KMS-11 (cell line): ENCODE results near the gene BICRA.

ENCODE experiments used
- H2AFZ ChIP-seq: fragments of 200-600 bp; sonication (generic); 2 replicates; pipeline ENCODE4 v1.6.1; 2016; ENCODE audit warnings: antibody characterized with exemption, mixed run types, low read depth
- H3K27ac ChIP-seq: fragments of 200-600 bp; sonication (generic); 2 replicates; pipeline ENCODE4 v1.6.1; 2016; ENCODE audit warnings: mild to moderate bottlenecking, mixed run types
- H3K27me3 ChIP-seq: fragments of 200-600 bp; sonication (generic); 2 replicates; pipeline ENCODE4 v1.6.1; 2017; ENCODE audit warnings: mild to moderate bottlenecking, low read depth, mixed run types, moderate library complexity; ENCODE audit not compliant: insufficient read depth
- H3K36me3 ChIP-seq: fragments of 200-600 bp; sonication (generic); 2 replicates; pipeline ENCODE4 v1.6.1; 2017; ENCODE audit warnings: mild to moderate bottlenecking, mixed run types; ENCODE audit not compliant: insufficient read depth
- H3K4me1 ChIP-seq: fragments of 200-600 bp; sonication (generic); 2 replicates; pipeline ENCODE4 v1.6.1; 2016; ENCODE audit warnings: mild to moderate bottlenecking, low read depth, mixed run types; ENCODE audit not compliant: poor library complexity, severe bottlenecking
- H3K4me2 ChIP-seq: fragments of 200-600 bp; sonication (generic); 2 replicates; pipeline ENCODE4 v1.7.0; 2016; ENCODE audit warnings: mild to moderate bottlenecking, mixed run types
- H3K4me3 ChIP-seq: fragments of 200-600 bp; sonication (generic); IDR thresholded peaks from 2 replicates; pipeline ENCODE4 v1.6.1; 2017; ENCODE audit warnings: low read depth, low read length, mixed read lengths; ENCODE audit not compliant: insufficient read depth
- H3K79me2 ChIP-seq: fragments of 200-600 bp; sonication (generic); 2 replicates; pipeline ENCODE4 v1.6.1; 2016; ENCODE audit warnings: low read depth, mixed run types; ENCODE audit not compliant: insufficient read depth
- H3K9ac ChIP-seq: fragments of 200-600 bp; sonication (generic); 2 replicates; pipeline ENCODE4 v1.6.1; 2016; ENCODE audit warnings: mild to moderate bottlenecking, mixed run types
- H4K20me1 ChIP-seq: fragments of 200-600 bp; sonication (generic); 2 replicates; pipeline ENCODE4 v1.6.1; 2016; ENCODE audit warnings: mild to moderate bottlenecking, mixed run types; ENCODE audit not compliant: insufficient read depth
- CTCF ChIP-seq: fragments of 200-600 bp; sonication (generic); conservative IDR thresholded peaks from 2 replicates; pipeline ENCODE4 v1.6.1; 2017; ENCODE audit warnings: low read depth, mild to moderate bottlenecking, antibody characterized with exemption, low read length, moderate library complexity, mixed read lengths

Gene BICRA

GRCh38 chr19:47681388-47681787 lies 72.5 kb downstream of the BICRA start:
- H3K36me3 ChIP-seq: no peaks in the 10 kb centered on the region
- H3K4me3 ChIP-seq: no peak overlapping the region
- no peak overlapping the region for H2AFZ ChIP-seq
- H4K20me1 ChIP-seq: no peaks in the 10 kb centered on the region
- H3K27ac ChIP-seq: no peak overlapping the region
- no peaks in the 10 kb centered on the region for H3K4me1 ChIP-seq
- no peak overlapping the region for H3K4me2 ChIP-seq
- TF ChIP-seq CTCF: no peak
- no peaks in the 10 kb centered on the region for H3K27me3 ChIP-seq
- no peaks in the 10 kb centered on the region for H3K79me2 ChIP-seq
- H3K9ac ChIP-seq: no peak overlapping the region

- no peaks in the 10 kb centered on the region for H3K79me2 ChIP-seq
- no peaks in the 10 kb centered on the region for H4K20me1 ChIP-seq
Measured at GRCh38 chr19:47681936-47682335, 73.0 kb downstream of the BICRA start.

GRCh38 chr19:47682939-47683338 lies 74.0 kb downstream of the BICRA start:
- H3K4me1 ChIP-seq: no peaks in the 10 kb centered on the region
- H3K9ac ChIP-seq: no peak overlapping the region
- no peaks in the 10 kb centered on the region for H4K20me1 ChIP-seq
- H3K36me3 ChIP-seq: no peaks in the 10 kb centered on the region
- no peaks in the 10 kb centered on the region for H3K79me2 ChIP-seq
- no peak overlapping the region for H3K27ac ChIP-seq
- no peak overlapping the region for H3K4me2 ChIP-seq
- H2AFZ ChIP-seq: no peak overlapping the region
- no peaks in the 10 kb centered on the region for H3K27me3 ChIP-seq
- no peak overlapping the region for H3K4me3 ChIP-seq
- TF ChIP-seq CTCF: no peak

More at GRCh38 chr19:47681936-47682335, 73.0 kb downstream of the BICRA start:
- Histone ChIP-seq H3K4me3 (no peak overlapping the region), H3K9ac (no peak overlapping the region), H3K27me3 (no peaks in the 10 kb centered on the region), H3K4me2 (no peak overlapping the region), H3K27ac (no peak overlapping the region), H3K4me1 (no peaks in the 10 kb centered on the region), H3K36me3 (no peaks in the 10 kb centered on the region), H2AFZ (no peak overlapping the region)
- no peak for TF ChIP-seq CTCF

GRCh38 chr19:47686679-47687450 lies 77.9 kb downstream of the BICRA start:
- Histone ChIP-seq H3K27ac (no peak overlapping the region), H3K4me1 (no peaks in the 10 kb centered on the region), H4K20me1 (no peaks in the 10 kb centered on the region)

More at GRCh38 chr19:47686679-47687450, 77.9 kb downstream of the BICRA start:
- no peak overlapping the region for H3K4me2 ChIP-seq
- no peaks in the 10 kb centered on the region for H3K36me3 ChIP-seq
- no peak for TF ChIP-seq CTCF
- no peak overlapping the region for H3K9ac ChIP-seq
- H2AFZ ChIP-seq: no peak overlapping the region
- no peaks in the 10 kb centered on the region for H3K27me3 ChIP-seq
- H3K79me2 ChIP-seq: no peaks in the 10 kb centered on the region
- no peak overlapping the region for H3K4me3 ChIP-seq
